Left renal cortex interstitium (tissue), 4 donors: ENCODE data around the gene MLH1. TPM values are rescaled to one million over a fixed set of nuclear protein-coding genes. Genes with fewer than 3 reads are reported as not detected.

ENCODE experiments used
- DNase-seq, 4 donors: peaks; one replicate each; pipeline ENCODE4 v3.0.0-alpha.2; 2013; ENCODE audit warnings: low read depth in 4 of 4, low spot score in 2 of 4, missing footprints in 1 of 4
- polyA plus RNA-seq, 4 donors: library from polyadenylated mRNA; unstranded; fragments of 120-200 nt; gene quantifications; one replicate each; pipeline ENCODE4 v1.2.1, GENCODE V29; 2013; ENCODE audit not compliant: insufficient read length in 4 of 4

Gene MLH1
- polyA plus RNA-seq, 4 donors, result 49.0 to 58.7 (median 53.6) TPM

DNA sequence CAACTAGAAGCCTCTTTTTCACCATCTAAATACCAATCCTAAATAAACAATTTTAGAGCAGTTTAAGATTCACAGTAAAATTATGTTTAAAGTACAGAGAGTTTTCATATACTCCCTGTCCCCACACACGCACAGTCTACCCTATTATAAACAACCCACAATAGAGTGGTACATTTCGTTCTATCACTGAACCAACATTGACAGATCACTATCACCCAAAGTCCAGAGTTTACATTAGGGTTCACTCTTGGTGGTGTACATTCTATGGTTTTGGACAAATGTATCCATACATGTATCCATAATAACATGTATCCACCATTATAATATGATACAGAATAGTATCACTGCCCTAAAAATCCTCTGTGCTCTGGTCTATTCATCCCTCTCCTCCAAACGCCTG lies 89.0 kb downstream of the MLH1 start:
- no peak for DNase-seq

DNA sequence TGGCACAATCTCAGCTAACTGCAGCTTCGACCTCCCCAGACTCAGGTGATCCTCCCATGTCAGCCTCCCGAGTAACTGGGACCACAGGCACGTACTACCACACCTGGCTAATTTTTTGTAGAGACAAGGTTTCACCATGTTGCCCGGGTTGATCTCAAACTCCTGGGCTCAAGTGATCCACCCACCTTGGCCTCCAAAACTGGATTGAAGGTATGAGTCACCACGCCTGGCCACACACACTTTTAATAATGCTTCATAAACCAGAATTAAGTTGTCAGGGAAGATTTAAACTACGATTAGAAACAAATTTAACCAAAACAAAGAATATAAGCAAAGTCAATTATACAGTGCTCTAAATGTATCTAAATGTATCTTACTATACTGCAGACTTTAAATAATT lies 93.6 kb downstream of the MLH1 start:
- DNase-seq, result no peak

- DNase-seq, result no peak
Observed at GRCh38 chr3:37087870-37088269, 94.6 kb downstream of the MLH1 start.

- no peak for DNase-seq
Observed at GRCh38 chr3:37092484-37092883, 99.2 kb downstream of the MLH1 start.

DNA sequence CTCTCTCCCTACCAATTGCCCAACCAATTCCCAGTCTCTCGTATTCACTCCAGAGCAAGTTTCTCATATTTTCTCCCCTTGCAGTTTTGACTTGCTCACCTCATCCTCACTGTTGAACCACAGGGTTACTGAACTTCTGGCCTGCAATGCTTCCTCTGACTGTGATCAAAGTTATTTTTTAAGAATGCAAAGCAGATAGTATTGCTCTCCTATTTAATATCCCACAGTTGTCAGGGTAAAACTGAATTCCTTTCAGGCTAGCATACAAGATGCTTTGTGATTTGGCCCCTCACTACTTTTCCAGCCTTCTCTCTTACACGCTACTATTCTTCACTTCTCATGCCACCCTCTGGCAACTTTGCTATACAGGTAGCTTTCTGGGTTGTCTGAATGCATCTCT lies 100.2 kb downstream of the MLH1 start:
- no peak for DNase-seq

- no peak for DNase-seq
Observed at GRCh38 chr3:37094636-37095035, 101.3 kb downstream of the MLH1 start.

DNA sequence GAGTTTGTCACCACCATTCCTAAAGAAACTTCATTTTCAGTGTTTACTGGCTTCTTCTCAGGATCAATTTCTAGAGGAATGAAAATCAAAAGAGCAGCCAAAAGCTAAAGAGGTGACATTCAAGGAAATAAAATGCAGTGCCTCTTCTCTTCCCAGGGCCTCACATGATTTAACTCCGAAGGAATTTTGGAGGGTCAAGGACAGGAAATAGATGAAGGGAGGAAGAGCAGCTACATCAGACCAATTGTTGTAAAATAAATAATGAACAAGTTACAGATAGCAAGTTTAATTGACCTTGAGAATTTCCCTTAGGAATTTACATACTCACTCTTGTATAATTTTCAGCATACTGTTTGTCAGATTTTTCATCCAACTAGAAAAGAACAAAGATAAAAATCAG lies 103.0 kb downstream of the MLH1 start:
- DNase-seq, result no peak

- no peak for DNase-seq
Observed at GRCh38 chr3:37096975-37097374, 103.7 kb downstream of the MLH1 start.

GRCh38 chr3:37097776-37098175 lies 104.5 kb downstream of the MLH1 start:
- DNase-seq, result no peak

GRCh38 chr3:37098884-37099283 lies 105.6 kb downstream of the MLH1 start:
- no peak for DNase-seq

GRCh38 chr3:37099469-37099868 lies 106.2 kb downstream of the MLH1 start:
- no peak for DNase-seq

DNA sequence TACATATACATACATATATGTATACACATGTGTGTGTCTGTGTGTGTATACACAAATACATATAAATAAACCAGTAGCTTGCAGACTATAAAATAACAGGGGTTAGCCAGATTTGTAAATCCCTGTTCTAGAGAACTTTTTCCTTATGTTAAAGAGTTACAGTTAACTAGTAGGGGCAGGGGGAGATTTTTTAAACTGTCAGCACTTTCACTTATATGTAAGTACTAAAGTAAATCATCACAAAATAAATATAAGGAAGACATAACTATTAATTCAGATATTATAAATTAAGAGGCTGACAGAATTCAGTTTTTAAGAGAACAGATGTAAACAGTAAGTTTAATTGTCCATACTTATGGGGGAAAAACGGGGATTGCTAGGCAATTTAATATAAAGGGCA lies 107.1 kb downstream of the MLH1 start:
- no peak for DNase-seq

Other genes with a start within 250 kb of the MLH1 start
- 1 to 10 TPM in 2 of 4 donors, under 1 TPM in 2; 0.79 to 1.3 (median 0.95) TPM for gene DCLK3, start 229.0 kb upstream of the MLH1 start, polyA plus RNA-seq
- 1 to 10 TPM; 5.4 to 7.6 (median 6.7) TPM for gene TRANK1, start 48.5 kb upstream of the MLH1 start, polyA plus RNA-seq
- 10 to 100 TPM; 43.1 to 60.3 (median 51.5) TPM for gene EPM2AIP1, start 387 bp upstream of the MLH1 start, polyA plus RNA-seq
- 10 to 100 TPM; 38.6 to 45.6 (median 40.0) TPM for gene LRRFIP2, start 181.1 kb downstream of the MLH1 start, polyA plus RNA-seq
- 10 to 100 TPM; 67.1 to 83.8 (median 75.5) TPM for gene GOLGA4, start 249.8 kb downstream of the MLH1 start, polyA plus RNA-seq